Measurements from ENCODE around the gene ZPLD1. TPM values are rescaled to one million over a fixed set of nuclear protein-coding genes. Genes with fewer than 3 reads are reported as not detected.

The ZPLD1 gene
- total RNA-seq, 2 experiments from 2014 or later: not detected

GRCh38 chr3:102447272-102447671 lies 12.5 kb downstream of the ZPLD1 start:
- Mint-ChIP-seq H3K9me3 (no peaks in the 10 kb centered on the region), H3K27me3 (no peaks in the 10 kb centered on the region), H3K27ac (no peak overlapping the region), H3K4me3 (no peak overlapping the region), H3K4me1 (ENCODE audit: low read depth) (no peaks in the 10 kb centered on the region), H3K36me3 (ENCODE audit: low read depth) (no peaks in the 10 kb centered on the region)
- ChIA-PET POLR2A (no interaction called here), CTCF (no interaction called here)
- no peak for DNase-seq
- TF ChIP-seq CTCF (IDR thresholded peaks at IDR 0.05): no peak
- ATAC-seq: no peak
- intact Hi-C loops (cut with micrococcal nuclease): no loop called here

- Mint-ChIP-seq H3K4me1 (ENCODE audit: low read depth) (no peaks in the 10 kb centered on the region), H3K36me3 (ENCODE audit: low read depth) (no peaks in the 10 kb centered on the region)
- CTCF ChIA-PET: no interaction called here
These were observed 14.5 kb downstream of the ZPLD1 start for GRCh38 chr3:102449341-102449740.

DNA sequence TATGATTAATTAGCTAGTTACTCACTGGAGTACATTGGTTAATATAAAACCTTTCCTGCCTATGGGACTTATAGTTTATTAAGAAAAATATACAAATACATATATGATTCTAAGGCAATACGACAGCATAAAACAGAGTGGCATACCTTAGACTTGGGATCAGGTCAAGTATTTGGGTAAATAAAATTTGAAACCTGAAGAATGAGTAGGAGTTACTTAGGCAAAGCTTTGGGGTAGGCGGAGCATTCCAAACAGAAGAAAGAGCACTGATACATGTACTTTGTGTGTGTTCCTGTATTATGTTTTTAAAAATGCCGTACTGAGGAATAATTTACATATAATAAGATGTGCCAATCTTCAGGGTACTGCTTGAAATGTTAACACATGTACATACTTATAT lies 15.1 kb downstream of the ZPLD1 start:
- intact Hi-C loops (cut with micrococcal nuclease): no loop called here
- Mint-ChIP-seq H3K27me3 (no peaks in the 10 kb centered on the region), H3K9me3 (no peaks in the 10 kb centered on the region), H3K36me3 (ENCODE audit: low read depth) (no peaks in the 10 kb centered on the region), H3K27ac (no peak overlapping the region), H3K4me1 (ENCODE audit: low read depth) (no peaks in the 10 kb centered on the region), H3K4me3 (no peak overlapping the region)
- no peak for DNase-seq
- ATAC-seq: no peak
- TF ChIP-seq CTCF (IDR thresholded peaks at IDR 0.05): no peak
- CTCF ChIA-PET: no interaction called here
- POLR2A ChIA-PET: no interaction called here

More at GRCh38 chr3:102449341-102449740, 14.5 kb downstream of the ZPLD1 start:
- H3K9me3 Mint-ChIP-seq: no peaks in the 10 kb centered on the region
- no peaks in the 10 kb centered on the region for H3K27me3 Mint-ChIP-seq
- no peak for TF ChIP-seq CTCF (IDR thresholded peaks at IDR 0.05)
- intact Hi-C loops (cut with micrococcal nuclease): no loop called here
- POLR2A ChIA-PET: no interaction called here
- DNase-seq (no peak), ATAC-seq (no peak)
- H3K27ac Mint-ChIP-seq: no peak overlapping the region
- no peak overlapping the region for H3K4me3 Mint-ChIP-seq

- CTCF ChIA-PET: no interaction called here
- Mint-ChIP-seq H3K4me1 (ENCODE audit: low read depth) (no peaks in the 10 kb centered on the region), H3K9me3 (no peaks in the 10 kb centered on the region), H3K27ac (no peak overlapping the region), H3K36me3 (ENCODE audit: low read depth) (no peaks in the 10 kb centered on the region), H3K27me3 (no peaks in the 10 kb centered on the region), H3K4me3 (no peak overlapping the region)
- TF ChIP-seq CTCF (IDR thresholded peaks at IDR 0.05): no peak
- POLR2A ChIA-PET: no interaction called here
- intact Hi-C loops (cut with micrococcal nuclease): no loop called here
- ATAC-seq (no peak), DNase-seq (no peak)
These were observed 16.2 kb downstream of the ZPLD1 start for GRCh38 chr3:102450976-102451375.

- Mint-ChIP-seq H3K27me3 (no peaks in the 10 kb centered on the region), H3K27ac (no peak overlapping the region), H3K4me1 (ENCODE audit: low read depth) (no peaks in the 10 kb centered on the region), H3K36me3 (ENCODE audit: low read depth) (no peaks in the 10 kb centered on the region), H3K9me3 (no peaks in the 10 kb centered on the region), H3K4me3 (no peak overlapping the region)
- intact Hi-C loops (cut with micrococcal nuclease): no loop called here
- TF ChIP-seq CTCF (IDR thresholded peaks at IDR 0.05): no peak
- no peak for DNase-seq
- ATAC-seq: no peak
- CTCF ChIA-PET: no interaction called here
- POLR2A ChIA-PET: no interaction called here
These were observed 16.7 kb downstream of the ZPLD1 start for GRCh38 chr3:102451543-102451942.

Measured in activated CD8-positive, alpha-beta T cell treated with anti-CD3 and anti-CD28 coated beads for 36 hours (primary cell).